Measurements from ENCODE around the gene PXDN.

- TF ChIP-seq POLR2A (IDR thresholded peaks at IDR 0.05; ENCODE audit: low read depth, low read length): no peak
- no peak for TF ChIP-seq POLR2AphosphoS5 (IDR thresholded peaks at IDR 0.05; ENCODE audit: low read depth, low read length)
Observed at GRCh38 chr2:1593371-1594122, 150.8 kb downstream of the PXDN start.

Measured in GM12892 (cell line).